GM12878 (cell line): ENCODE measurements around the gene COL23A1. TPM values are rescaled to one million over a fixed set of nuclear protein-coding genes. Genes with fewer than 3 reads are reported as not detected.

ENCODE experiments used
- ATAC-seq: fragments of 200-7000 bp; cut with Tn5 transposase; 3 replicates; pipeline ENCODE4 v1.9.1; 2020; ENCODE audit warnings: mild to moderate bottlenecking, moderate library complexity
- BruUV-seq: library from RNA; stranded (reverse); fragments of 400-500 nt; replicated peaks from 2 replicates; lab custom pipeline; 2021; lab: Mats Ljungman, UMichigan
- CTCF ChIA-PET: fragments of 300-600 bp; sonication (Branson Sonifier 250); formaldehyde crosslinking; extraction: SDS; loops from one replicate; lab custom pipeline; 2021; ENCODE audit warnings: inconsistent platforms; lab: Yijun Ruan, JAX
- POLR2A ChIA-PET: fragments of 350-600 bp; formaldehyde crosslinking; extraction: SDS; loops from one replicate; lab custom pipeline; 2021; ENCODE audit warnings: inconsistent platforms; lab: Charles Lee
- RAD21 ChIA-PET: fragments of 300-600 bp; sonication (Branson Sonifier 250); formaldehyde crosslinking; loops from one replicate; lab custom pipeline; 2023; ENCODE audit warnings: antibody characterized with exemption; ENCODE audit not compliant: unreplicated experiment; lab: Charles Lee
- SMC1A ChIA-PET: fragments of 300-600 bp; sonication (Branson Sonifier 250); formaldehyde crosslinking; loops from one replicate; lab custom pipeline; 2023; ENCODE audit not compliant: unreplicated experiment, uncharacterized antibody; lab: Charles Lee
- DNase-seq: peaks from one replicate; pipeline ENCODE4 v3.0.0-alpha.2; 2011; ENCODE audit warnings: low read depth, low spot score
- FAIRE-seq: peaks from 3 replicates; lab custom pipeline; 2011; peaks lifted over from hg19 to GRCh38; lab: Jason Lieb, UNC
- H2AFZ ChIP-seq: 2 replicates; pipeline ENCODE4 v1.6.0; 2011; ENCODE audit warnings: low read depth, low read length, control low read depth; ENCODE audit not compliant: control insufficient read depth
- H3K27ac ChIP-seq: 2 replicates; pipeline ENCODE4 v1.5.1; 2011; ENCODE audit warnings: control low read depth; ENCODE audit not compliant: control insufficient read depth, insufficient read depth
- H3K27me3 ChIP-seq, 2 experiments: replicated peaks in 1 of 2; 2 replicates each; pipeline versions ENCODE4 v1.6.0 to v1.6.1; 2011; ENCODE audit warnings: low read length in 1 of 2; ENCODE audit not compliant: control insufficient read depth in 2 of 2, insufficient read depth in 2 of 2
- H3K36me3 ChIP-seq, 2 experiments: 2 replicates each; pipeline ENCODE4 v1.5.1; 2011; ENCODE audit warnings: low read length in 1 of 2; ENCODE audit not compliant: control insufficient read depth in 2 of 2, insufficient read depth in 2 of 2
- H3K4me1 ChIP-seq: 2 replicates; pipeline ENCODE4 v1.6.1; 2011; ENCODE audit warnings: mild to moderate bottlenecking, low read length, moderate library complexity, mixed read lengths; ENCODE audit not compliant: control insufficient read depth, insufficient read depth
- H3K4me2 ChIP-seq: 2 replicates; pipeline ENCODE4 v1.6.0; 2011; ENCODE audit warnings: control low read depth; ENCODE audit not compliant: control insufficient read depth, insufficient read depth
- H3K4me3 ChIP-seq: fragments of 200-600 bp; sonication (generic); 2 replicates; pipeline ENCODE4 v1.5.1; 2016
- H3K79me2 ChIP-seq: 2 replicates; pipeline ENCODE4 v1.6.0; 2011; ENCODE audit warnings: low read length; ENCODE audit not compliant: control insufficient read depth, insufficient read depth
- H3K9ac ChIP-seq: 2 replicates; pipeline ENCODE4 v1.8.0; 2011; ENCODE audit warnings: low read length, control low read depth, mixed read lengths; ENCODE audit not compliant: control insufficient read depth, insufficient read depth
- H3K9me3 ChIP-seq: replicated peaks from 3 replicates; pipeline ENCODE4 v1.5.1; 2011; ENCODE audit warnings: mild to moderate bottlenecking, low read length; ENCODE audit not compliant: control insufficient read depth, insufficient read depth
- H4K20me1 ChIP-seq: 2 replicates; pipeline ENCODE4 v1.6.0; 2011; ENCODE audit not compliant: control insufficient read depth, insufficient read depth
- CBX5 ChIP-seq: sonication (generic); IDR thresholded peaks from 2 replicates; pipeline ENCODE4 v1.6.1; 2016; ENCODE audit warnings: low read depth, moderate library complexity, mild to moderate bottlenecking, inconsistent platforms
- CHD4 ChIP-seq: fragments of 200-600 bp; sonication (generic); IDR thresholded peaks from 2 replicates; pipeline ENCODE4 v1.6.1; 2016; ENCODE audit warnings: mild to moderate bottlenecking
- HDGF ChIP-seq: fragments of 450-650 bp; IDR thresholded peaks from 2 replicates; pipeline ENCODE4 v1.6.1; 2016; ENCODE audit warnings: antibody characterized with exemption
- JUNB ChIP-seq: IDR thresholded peaks from 2 replicates; pipeline ENCODE4 v1.6.1; 2016; ENCODE audit warnings: antibody characterized with exemption, mild to moderate bottlenecking
- KLF5 ChIP-seq: fragments of 450-650 bp; IDR thresholded peaks from 2 replicates; pipeline ENCODE4 v1.6.1; 2014; ENCODE audit warnings: mild to moderate bottlenecking; ENCODE audit not compliant: partially characterized antibody
- MTA3 ChIP-seq: IDR thresholded peaks from 2 replicates; pipeline ENCODE4 v1.6.1; 2012; ENCODE audit warnings: low read length, inconsistent platforms, borderline replicate concordance
- NRF1 ChIP-seq: conservative IDR thresholded peaks from 2 replicates; pipeline ENCODE4 v1.6.1; 2011; ENCODE audit warnings: mild to moderate bottlenecking, low read depth, low read length, improper control_type of control experiment
- STAT1 ChIP-seq: fragments of 450-650 bp; conservative IDR thresholded peaks from 2 replicates; pipeline ENCODE4 v1.6.1; 2014; ENCODE audit warnings: antibody characterized with exemption, mild to moderate bottlenecking
- ZNF217 ChIP-seq: fragments of 450-650 bp; IDR thresholded peaks from 2 replicates; pipeline ENCODE4 v1.6.1; 2017; ENCODE audit warnings: antibody characterized with exemption, mild to moderate bottlenecking
- WGBS: methylation state at CpG from one replicate; pipeline ENCODE4 v1.1.6; 2016; ENCODE audit warnings: low lambda C conversion rate; ENCODE audit not compliant: insufficient replicate concordance, insufficient coverage; ENCODE audit errors: missing lambda C conversion rate; 5-methylcytosine and 5-hydroxymethylcytosine counted together
- in situ Hi-C: fragments of 300-500 bp; cut with MboI; formaldehyde crosslinking; loops from 9 replicates; pipeline ENCODE4 v1.14.3; 2018; ENCODE audit warnings: mixed read lengths
- intact Hi-C: fragments of 100-400 bp; cut with micrococcal nuclease; formaldehyde crosslinking; loops from one replicate; pipeline ENCODE4 v1.14.2; 2022; ENCODE audit not compliant: unreplicated experiment
- polyA plus RNA-seq, 11 experiments: library from polyadenylated mRNA; depleted of rRNA in 4 of 11; unstranded in 6 of 11; stranded (reverse) in 5 of 11; fragments of >200 nt; fragmentation: Nextera tagmentation in 4 of 11; fragmentation: Illumina TruSeq in 1 of 11; extraction: Ambion mirVana in 4 of 11; extraction: Trizol in 1 of 11; gene quantifications; 1 replicate in 1 of 11; 2 replicates in 10 of 11; pipeline versions ENCODE4 v1.2.1 to v1.2.3, GENCODE V29; 2011 to 2016; ENCODE audit warnings: inconsistent platforms in 2 of 11, missing spikeins in 2 of 11, low read depth in 1 of 11
- total RNA-seq, 4 experiments: library from RNA; depleted of rRNA in 3 of 4; stranded (reverse); fragments of >200 nt in 3 of 4; fragmentation: Illumina TruSeq in 1 of 4; extraction: Trizol in 1 of 4; gene quantifications; 2 replicates each; pipeline versions ENCODE4 v1.2.1 to v1.2.3, GENCODE V29; 2013 to 2021

COL23A1 gene
- total and polyA plus RNA-seq, 10 of the 15 experiments (the other 5 are each of a cell fraction or from before 2014, with no cell fraction given), result 0.03 to 0.83 (median 0.09) TPM; not detected in 5

- TF ChIP-seq KLF5 (no peak), NRF1 (no peak)
These were observed 44.1 kb downstream of the COL23A1 start (continued) for GRCh38 chr5:178545941-178546674.

GRCh38 chr5:178545176-178545575 is 45.0 kb downstream of the COL23A1 start:
- no peaks in the 10 kb centered on the region for H3K27me3 ChIP-seq
- H3K36me3 ChIP-seq, result no peaks in the 10 kb centered on the region
- in situ Hi-C loops (no loop called here), intact Hi-C loops (no loop called here)
- no peaks in the 10 kb centered on the region for H4K20me1 ChIP-seq
- no peak overlapping the region for H3K27ac ChIP-seq
- H3K9ac ChIP-seq, result no peak overlapping the region
- DNase-seq (no peak), ATAC-seq (no peak), FAIRE-seq (no peak)
- RAD21 ChIA-PET, result no interaction called here
- WGBS, result 21% methylated on average over 9 of the region's 9 CpGs
- BruUV-seq, result no TSS peak
- CTCF ChIA-PET, result no interaction called here
- no peak overlapping the region for H3K4me3 ChIP-seq
- no peak overlapping the region for H3K4me2 ChIP-seq
- POLR2A ChIA-PET, result no interaction called here
- no peaks in the 10 kb centered on the region for H3K79me2 ChIP-seq
- no peak overlapping the region for H2AFZ ChIP-seq
- no peaks in the 10 kb centered on the region for H3K4me1 ChIP-seq
- TF ChIP-seq JUNB, result no peak
- no peak for TF ChIP-seq MTA3
- TF ChIP-seq CBX5, result no peak
- TF ChIP-seq HDGF, result no peak
- no peak for TF ChIP-seq ZNF217
- no peak for TF ChIP-seq STAT1
- no peak for TF ChIP-seq CHD4
- SMC1A ChIA-PET, result no interaction called here
- no peaks in the 10 kb centered on the region for H3K9me3 ChIP-seq
